CD4-positive, alpha-beta T cell treated with Interleukin-6 for 4 hours (primary cell): Measurements from ENCODE around the gene ZSCAN25.
"Not testable (repeated sequence)": the region's sequence is repeated elsewhere in the genome, so short reads cannot be mapped to it uniquely, and the experiment has no call there.

Experiments used
- DNase-seq: peaks from one replicate; pipeline ENCODE4 v3.0.0-alpha.2; 2020; ENCODE audit warnings: mixed read lengths

ZSCAN25 gene

GRCh38 chr7:99651290-99651689 is 34.5 kb downstream of the ZSCAN25 start:
- DNase-seq: no peak

GRCh38 chr7:99652671-99653070 is 35.9 kb downstream of the ZSCAN25 start:
- DNase-seq: no peak

GRCh38 chr7:99653269-99653668 is 36.5 kb downstream of the ZSCAN25 start:
- DNase-seq: not testable (repeated sequence)

GRCh38 chr7:99653754-99654153 is 37.0 kb downstream of the ZSCAN25 start:
- DNase-seq: no peak

GRCh38 chr7:99654626-99655025 is 37.9 kb downstream of the ZSCAN25 start:
- not testable (repeated sequence) for DNase-seq

GRCh38 chr7:99657879-99658278 is 41.1 kb downstream of the ZSCAN25 start:
- DNase-seq: not testable (repeated sequence)

- no peak for DNase-seq
Observed at GRCh38 chr7:99665312-99666012, 48.7 kb downstream of the ZSCAN25 start.

- no peak for DNase-seq
Observed at GRCh38 chr7:99666013-99666395, 49.3 kb downstream of the ZSCAN25 start.

- DNase-seq: no peak
Observed at GRCh38 chr7:99667179-99667578, 50.4 kb downstream of the ZSCAN25 start.

- DNase-seq: no peak
Observed at GRCh38 chr7:99668541-99668940, 51.8 kb downstream of the ZSCAN25 start.

GRCh38 chr7:99669782-99670181 is 53.0 kb downstream of the ZSCAN25 start:
- no peak for DNase-seq

- DNase-seq: no peak
Observed at GRCh38 chr7:99672573-99672972, 55.8 kb downstream of the ZSCAN25 start.

GRCh38 chr7:99674995-99675742 is 58.4 kb downstream of the ZSCAN25 start:
- DNase-seq: no peak

GRCh38 chr7:99677013-99677647 is 60.4 kb downstream of the ZSCAN25 start:
- no peak for DNase-seq

- DNase-seq: no peak
Observed at GRCh38 chr7:99677648-99678045, 60.9 kb downstream of the ZSCAN25 start.

GRCh38 chr7:99679032-99679399 is 62.3 kb downstream of the ZSCAN25 start:
- DNase-seq: no peak

GRCh38 chr7:99679400-99680191 is 62.9 kb downstream of the ZSCAN25 start, which contains the start of gene CYP3A5:
TSS of gene CYP3A5 (minus strand) at chr7:99679996. CDS start at chr7:99679896, 100 bp downstream.
- no peak for DNase-seq
